HG02759 (cell line): ENCODE results near the gene ADGRG2.
A peak's percentile ranks its signal among the peaks of the same experiment; 100 is the strongest.
"Not testable (repeated sequence)": the region's sequence is repeated elsewhere in the genome, so short reads cannot be mapped to it uniquely, and the experiment has no call there.

Source experiments
- ATAC-seq: cut with Tn5 transposase; IDR thresholded peaks from one replicate; pipeline ENCODE4 v1.9.1; 2021; ENCODE audit warnings: mild to moderate bottlenecking, moderate library complexity; ENCODE audit not compliant: unreplicated experiment

The ADGRG2 gene

DNA sequence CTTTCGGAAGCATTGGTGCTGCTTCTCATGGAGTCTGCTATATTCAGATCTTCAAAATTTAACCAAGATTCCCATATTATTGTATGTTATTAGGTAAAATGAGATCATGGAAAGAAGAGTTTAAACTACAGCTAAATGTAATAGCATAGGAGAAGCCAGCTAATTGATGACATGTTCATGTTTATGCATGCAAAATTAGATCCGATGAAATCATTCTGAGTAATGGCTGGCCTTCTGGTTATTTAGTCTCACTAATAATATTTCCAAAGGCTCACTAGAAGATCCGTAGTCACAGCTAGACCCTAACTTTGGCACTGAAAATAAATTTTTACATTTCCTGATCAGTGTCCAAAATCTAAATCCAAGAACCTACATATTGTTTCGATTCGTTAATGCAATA, 118.5 kb downstream of the ADGRG2 start:
- no peak for ATAC-seq

DNA sequence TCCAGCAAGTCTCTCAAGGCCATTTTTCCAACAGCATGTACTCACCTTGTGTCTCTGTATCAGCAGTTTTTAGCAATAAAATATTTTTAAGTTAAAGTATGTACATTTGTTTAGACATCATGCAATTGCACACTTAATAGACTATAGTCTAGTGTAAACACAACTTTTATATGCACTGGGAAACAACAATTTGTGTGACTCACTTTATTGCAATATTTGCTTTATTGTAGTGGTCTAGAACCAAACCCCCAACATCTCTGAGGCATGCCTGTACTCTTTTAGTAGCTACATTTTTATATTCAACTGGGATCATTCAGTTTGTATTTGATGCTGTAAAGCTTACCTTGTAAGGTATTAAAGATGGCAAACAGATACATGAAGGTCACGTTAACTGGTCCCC, 123.6 kb downstream of the ADGRG2 start:
- ATAC-seq = no peak

DNA sequence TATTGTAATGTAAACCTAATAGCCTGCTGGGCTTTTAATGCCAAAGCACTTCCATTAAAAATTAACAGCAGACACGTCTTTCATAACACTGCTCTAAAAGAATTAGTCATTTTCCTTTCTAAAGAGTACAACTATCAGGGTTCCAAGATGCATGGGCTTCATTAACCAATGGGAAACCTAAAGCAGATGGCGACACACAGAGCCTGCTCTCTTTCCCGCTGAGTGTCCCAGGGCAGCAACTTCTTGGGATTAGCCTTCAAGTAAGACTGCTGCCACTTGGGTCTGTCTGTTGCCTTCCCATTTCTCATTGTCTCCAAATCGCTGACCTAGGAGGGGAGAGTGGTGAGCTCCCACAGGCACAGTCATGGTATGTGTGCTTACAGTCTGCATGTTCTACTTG, 124.4 kb downstream of the ADGRG2 start:
- ATAC-seq = no peak

DNA sequence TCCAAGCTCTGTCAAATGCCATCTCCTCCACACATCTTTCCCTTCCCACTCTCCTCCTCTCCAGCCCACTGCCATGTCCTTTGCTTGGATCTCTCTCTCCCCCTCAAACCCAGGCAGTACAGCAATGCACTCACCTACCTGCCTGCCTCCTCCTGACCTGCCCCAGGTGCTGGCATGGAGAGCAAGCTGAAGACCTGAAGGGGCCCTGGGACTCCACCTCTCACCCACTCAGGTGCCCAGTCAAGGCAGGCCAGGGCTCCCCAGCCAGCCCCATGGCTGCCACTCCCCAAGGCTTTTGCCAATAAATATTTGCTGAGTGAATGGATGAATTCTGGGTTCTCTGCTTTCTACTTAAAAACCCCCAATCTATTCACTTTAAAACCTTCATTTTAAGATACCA, 125.7 kb downstream of the ADGRG2 start:
- ATAC-seq = no peak

DNA sequence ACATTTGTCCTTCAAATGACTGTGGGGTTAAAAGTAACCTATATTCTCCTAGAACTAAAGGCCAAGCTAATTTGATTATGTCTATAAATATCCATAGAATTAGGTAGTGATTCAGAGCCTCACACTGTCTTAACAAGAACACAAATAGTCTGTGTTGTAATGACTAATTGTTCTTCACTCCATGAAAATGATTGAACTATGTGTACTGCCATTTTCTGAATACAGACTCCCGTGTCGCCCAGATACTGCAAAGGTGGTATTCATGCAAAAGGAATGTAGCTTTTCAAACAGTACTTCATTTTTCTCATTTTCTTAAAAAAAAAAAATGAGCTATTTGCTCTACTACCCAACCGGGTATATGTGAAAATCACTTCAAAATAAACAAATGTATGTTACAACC, 127.0 kb downstream of the ADGRG2 start:
- no peak for ATAC-seq

DNA sequence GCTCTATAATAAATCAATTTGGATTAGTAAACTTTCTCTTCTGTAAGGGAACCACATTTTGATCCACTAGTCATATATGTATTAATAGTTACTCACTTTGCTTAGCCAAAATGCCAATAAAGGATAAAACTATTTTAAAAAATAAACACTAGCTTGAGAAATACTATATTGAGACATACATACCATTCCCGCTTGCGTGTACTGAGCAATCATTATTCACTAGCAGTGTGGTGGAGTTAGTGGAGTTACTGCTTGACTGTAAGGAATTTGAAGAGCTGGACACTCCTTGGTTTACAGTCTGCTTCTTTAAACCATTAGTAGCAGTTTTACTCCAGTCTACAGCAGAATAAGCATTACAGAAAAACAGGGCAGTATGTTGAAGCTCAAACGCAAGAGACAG, 127.6 kb downstream of the ADGRG2 start:
- no peak for ATAC-seq

DNA sequence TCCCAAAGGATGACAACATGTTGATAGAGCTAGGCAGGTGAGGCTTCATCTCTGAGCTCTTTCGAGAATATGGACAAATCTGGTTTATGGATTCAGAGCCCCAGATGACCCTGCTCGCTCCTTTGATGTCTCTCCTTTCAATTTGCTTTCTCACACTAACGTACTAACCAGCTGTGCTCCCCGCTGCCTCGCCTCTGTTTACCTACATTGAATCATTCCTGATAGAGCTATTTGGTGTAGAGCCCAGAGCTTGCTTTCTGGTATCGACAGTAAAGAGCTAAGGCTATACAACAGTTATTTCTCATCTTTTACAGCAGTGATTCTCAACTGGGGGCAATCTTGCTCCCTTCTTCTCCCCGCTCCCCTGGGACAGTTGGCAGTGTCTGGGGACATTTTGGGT, 129.4 kb downstream of the ADGRG2 start:
- no peak for ATAC-seq

DNA sequence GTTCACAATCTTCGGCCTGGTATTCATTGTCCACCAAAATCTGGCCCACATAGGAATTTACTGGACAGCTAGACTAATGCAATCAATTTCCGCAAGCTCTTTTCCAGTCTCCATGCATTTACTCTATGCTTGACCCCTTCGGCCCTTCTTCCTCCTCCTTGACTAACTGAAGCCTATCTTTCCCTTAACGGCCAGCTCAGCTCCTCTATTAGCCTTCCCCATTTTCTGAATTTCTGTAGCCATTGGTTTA, 137.2 kb downstream of the ADGRG2 start:
- peak; percentile 0 for ATAC-seq

DNA sequence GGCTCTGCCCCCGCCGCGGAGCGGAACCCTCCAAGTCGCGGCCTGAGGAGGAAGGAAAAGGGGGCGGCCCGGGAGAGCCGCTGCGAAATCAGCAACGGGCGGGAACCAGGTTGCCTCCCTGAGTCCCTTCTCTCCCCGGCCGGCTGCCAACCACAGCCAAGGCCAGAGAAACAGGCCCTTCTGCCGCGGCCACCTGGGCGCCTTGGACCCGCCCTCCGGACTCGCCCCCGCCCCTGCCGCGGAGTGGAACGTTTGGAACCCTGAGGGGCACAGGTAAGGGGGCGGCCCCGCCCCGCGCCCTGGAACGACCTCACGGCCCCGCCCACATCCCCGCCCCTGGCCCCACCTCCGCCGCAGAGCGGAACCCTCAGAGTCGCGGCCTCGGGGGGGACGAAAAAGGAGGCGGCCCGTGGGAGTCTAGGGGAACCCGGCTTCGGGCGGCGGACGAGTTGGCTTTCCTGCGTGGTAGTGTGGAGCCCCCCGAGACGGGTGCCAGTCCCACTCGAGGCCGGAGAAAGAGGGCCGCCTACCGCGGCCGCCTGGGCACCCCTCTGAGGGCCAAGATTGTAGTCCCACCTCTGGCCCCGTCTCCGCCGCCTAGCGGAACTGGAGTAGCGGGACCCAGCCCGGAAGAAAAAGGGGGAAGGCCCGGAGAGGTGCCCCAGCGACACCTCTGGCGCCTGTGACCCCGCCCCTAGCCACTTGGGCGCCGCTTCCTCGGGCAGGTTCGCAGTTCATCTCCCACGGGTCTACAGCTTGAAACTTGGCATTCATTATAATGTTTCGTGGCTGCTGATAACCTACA, 137.7 kb downstream of the ADGRG2 start:
- peak; percentile 86 for ATAC-seq

DNA sequence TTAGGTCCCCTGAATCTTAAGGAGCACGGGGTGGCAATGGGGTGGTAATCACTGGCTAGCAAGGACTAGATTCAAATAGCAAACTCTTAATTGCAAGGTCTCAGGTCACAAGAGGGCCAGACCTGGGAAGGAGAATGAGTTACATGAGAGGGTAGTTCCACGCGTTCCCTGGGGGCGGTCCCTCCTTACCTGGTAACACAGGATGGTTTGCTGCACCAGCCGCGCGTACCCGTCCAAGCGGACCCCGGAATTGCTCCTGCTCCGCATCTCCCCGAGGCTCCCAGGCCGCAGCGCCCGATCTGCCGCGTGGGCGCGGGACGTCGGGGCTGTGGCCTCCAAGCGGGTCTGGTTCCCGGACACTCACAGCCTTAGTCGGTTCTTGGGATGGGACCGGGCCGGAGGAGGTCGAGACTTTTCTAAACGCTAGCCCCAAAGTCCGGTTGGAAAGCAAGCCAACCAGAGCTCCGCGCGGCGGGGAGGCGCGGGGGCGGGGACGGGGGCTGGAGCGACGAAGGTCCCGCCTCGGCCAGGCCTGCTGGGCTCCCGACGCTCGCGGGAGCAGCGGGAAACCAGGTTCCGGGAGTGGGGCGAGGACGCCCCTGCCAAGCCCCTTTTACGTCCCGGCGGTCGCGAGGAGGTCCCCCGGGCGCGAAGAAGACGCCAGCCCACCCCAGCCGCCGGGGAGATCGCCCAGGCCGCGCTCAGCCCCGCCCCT, 138.4 kb downstream of the ADGRG2 start, which contains the start of gene PHKA2:
PHKA2 (minus strand) TSS at position 449 of the 715 bp plus-strand sequence; CDS start at position 267, 182 bp downstream.
- ATAC-seq = peak; percentile 49

DNA sequence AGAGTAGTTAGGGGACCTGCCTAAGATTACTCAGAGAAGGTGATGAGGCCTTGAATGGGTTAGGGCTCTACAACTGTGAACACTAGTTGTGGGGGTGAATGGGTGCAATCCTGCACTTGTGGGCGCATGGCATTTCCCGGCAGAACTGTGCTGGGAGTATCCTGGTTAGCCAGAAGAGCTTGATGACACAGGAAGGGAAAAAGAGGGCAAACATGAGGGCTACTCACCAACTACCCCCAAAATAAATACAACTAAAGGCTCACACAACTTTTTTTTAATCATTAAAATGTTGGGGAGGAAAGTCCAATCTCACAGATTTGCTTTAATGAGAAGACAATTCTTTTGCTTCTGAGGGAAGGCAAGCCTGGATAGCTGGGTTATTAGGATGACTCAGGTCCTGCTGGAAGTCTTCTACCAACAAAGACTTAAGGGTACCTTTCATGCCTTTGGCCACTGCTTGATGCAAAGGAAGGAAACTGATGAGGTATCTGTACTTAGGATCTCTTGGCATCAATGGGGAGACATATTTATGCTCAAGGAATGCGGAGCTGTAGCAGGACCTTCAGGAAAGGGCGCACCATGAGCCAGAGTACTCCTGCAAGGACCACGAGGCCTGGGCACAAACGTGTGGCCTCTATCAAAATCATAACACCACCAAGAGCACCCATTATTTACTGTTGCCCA, 141.0 kb downstream of the ADGRG2 start:
- ATAC-seq = no peak

DNA sequence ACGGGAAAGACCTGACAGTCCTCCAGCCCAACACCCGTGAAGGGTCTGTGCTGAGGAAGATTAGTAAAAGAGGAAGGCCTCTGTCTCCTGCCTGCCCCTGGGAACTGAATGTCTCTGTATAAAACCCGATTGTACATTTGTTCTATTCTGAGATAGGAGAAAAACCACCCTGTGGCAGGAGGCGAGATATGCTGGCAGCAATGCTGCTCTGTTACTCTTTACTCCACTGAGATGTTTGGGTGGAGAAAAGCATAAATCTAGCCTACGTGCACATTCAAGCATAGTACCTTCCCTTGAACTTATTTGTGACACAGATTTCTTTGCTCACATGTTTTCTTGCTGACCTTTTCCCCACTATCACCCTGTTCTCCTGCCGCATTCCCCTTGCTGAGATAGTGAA, 142.0 kb downstream of the ADGRG2 start:
- ATAC-seq = not testable (repeated sequence)

DNA sequence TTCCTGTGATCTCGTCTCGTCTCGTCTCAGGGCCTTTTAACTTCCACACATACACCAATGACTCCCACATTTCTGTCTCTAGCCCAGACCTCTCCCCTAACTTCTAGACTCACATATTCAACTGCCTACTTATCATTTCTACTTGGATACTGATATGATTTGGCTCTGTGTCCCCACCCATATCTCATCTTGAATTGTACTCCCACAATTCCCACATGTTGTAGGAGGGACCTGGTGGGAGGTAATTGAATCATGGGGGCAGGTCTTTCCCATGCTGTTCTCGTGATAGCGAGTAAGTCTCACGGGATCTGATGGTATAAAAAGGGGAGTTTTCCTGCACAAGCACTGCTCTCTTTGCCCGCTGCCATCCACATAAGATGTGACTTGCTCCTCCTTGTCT, 147.3 kb downstream of the ADGRG2 start:
- no peak for ATAC-seq

DNA sequence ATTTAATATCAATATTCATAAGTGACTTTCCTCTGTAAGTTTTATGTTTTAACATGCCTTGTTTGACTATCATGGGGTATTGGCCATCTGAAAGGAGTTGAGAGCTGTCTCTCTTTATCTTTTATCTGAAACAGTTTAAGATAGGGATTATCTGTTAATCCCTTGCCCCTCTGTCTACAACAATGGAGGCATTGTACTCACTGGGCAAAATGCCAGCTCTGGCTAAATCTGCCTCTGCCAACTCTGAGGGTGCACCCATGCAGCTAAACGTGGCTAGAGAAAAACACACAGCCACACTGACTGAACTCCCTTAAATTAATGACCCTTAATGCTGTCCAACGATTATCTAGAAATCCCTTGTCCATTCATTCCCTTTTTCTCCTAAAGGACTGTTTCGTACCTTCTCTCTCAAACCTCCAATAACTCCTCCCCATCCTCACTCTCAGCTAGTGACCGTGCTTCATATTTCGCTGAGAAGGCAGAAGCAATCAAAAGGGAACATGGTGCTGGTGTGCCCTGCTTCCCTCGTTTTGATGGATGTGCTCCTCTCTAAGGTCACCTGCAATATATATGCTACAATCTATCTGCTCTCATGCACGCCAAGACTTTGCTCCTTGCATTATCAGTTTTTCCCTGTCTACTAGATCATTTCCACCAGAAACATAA, 148.6 kb downstream of the ADGRG2 start:
- ATAC-seq = no peak

DNA sequence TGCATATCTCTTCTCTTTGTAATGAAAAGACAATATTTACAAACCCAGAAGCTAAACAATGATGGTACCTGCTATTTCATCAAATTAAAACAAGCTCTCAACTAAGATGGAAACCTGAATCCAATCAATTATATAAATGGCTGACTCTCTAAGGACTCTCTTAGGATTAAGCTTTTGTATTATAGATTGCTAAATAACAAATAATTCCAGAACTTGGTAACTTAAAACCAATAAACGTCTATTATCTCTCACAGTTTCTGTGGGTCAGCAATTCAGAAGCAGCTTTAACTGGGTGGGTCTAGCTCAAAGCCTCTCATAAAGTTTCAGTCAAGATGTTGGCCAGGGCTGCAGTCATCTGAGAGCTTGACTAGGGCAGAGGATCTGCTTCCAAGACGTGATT, 150.8 kb downstream of the ADGRG2 start:
- no peak for ATAC-seq

DNA sequence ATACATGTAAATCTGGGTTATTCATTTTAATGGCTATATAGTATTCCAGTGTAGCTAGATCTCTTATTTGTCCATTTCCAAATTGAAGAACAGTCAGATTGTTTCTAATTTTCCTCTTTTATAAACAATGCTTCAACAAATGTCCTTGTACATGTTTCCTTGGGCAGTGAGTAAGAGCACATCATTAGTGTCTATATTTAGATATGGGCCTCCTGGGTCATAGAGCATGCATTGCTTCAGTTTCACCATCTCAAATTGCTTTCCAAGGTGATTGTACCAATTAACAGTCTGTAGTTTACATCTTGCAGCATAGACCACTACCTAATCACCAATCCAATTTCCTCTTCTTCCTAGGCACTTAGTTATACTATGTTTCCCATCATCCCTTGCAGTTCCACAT, 151.8 kb downstream of the ADGRG2 start:
- no peak for ATAC-seq

DNA sequence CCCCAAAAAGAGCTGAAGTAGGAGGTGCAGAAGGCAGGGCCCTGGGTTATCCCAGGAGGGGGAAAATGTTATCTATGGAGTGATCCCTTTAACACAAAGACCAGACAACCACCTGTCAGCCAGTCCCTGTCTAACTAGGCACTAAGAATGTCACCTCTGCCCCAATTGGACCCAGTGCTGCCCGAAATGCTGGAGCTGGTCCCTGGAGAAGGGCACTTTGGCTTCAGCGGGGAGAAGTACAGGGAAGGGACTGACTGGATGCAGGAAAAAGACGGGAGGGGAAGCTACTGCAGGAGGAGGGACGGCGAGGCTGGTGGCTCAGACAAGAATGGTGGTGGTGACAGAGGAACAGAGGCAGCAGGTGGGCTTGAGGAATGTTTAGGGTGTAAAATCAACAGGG, 155.6 kb downstream of the ADGRG2 start:
- ATAC-seq = no peak

DNA sequence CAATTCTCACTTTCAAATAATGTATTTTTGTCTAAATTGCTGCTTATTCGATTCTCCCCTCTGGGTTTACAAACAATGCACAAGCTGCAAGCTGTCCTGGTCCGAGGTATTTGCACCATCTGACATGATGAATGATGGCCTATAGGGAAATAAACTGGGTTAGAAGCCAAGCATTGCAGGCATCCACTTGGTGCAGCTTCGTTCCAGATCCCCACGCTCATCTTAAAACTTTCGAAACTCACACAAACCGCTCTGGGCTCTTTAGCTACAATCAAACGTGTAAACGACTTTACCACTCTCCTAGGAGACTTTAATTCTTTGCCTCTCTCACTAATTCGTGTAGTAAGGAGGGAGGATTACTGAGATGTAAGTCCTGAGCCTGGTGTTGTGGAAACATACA, 157.4 kb downstream of the ADGRG2 start:
- no peak for ATAC-seq

DNA sequence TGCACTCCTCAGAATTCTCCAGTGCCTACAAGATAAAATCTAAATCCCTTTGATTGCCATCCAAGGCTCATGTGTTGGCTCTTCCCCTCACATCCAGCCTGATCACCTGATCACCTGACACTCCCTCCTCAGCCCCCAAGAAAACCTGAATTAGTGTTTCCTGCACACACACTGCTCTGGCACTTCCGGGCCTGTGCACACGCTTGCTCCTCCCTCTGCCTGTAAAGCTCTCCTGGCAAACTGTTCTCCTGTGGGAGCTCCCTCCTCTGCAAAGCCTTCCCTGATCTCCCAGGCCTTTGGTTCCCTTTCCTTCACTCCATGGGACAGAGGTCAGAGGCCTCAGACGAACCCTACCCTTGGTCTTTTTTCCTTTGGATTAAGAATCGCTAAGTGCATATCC, 158.2 kb downstream of the ADGRG2 start:
- ATAC-seq = no peak

DNA sequence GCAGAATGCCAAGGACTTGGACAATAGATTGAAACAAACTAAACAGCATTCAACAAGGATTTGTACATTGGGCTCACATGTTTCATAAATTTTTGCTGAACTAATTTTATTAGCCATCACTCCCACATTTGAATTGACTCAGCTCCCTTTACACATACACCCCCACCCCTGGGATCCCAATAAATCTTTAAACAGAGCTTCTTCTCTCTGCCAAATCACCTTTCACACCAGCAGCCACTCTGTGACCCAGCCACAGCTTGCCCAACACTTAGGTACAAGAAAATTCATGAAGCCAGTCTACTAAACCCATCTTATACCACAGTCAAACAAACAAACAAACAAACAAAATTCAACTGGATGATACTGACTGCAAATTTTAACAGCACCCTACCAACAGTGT, 159.9 kb downstream of the ADGRG2 start:
- no peak for ATAC-seq

DNA sequence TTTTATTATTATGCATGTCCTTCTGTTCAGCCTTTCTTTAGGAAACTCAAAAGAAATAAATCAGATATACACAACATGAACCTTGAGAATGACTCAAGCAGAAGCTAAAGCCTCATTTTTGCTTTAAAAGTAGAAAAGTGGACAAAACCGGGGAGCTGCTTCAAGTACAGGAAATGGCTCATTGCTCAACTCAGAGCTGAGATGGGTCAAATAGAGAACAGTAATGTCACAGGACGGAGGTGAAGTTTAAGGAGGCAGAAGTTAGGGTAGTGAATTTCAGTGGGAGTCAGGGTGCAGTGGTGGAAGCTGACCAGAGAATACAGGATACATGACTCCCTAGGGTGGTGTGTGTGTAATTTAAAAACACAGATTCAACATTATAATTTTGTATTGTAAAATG, 160.6 kb downstream of the ADGRG2 start:
- ATAC-seq = no peak
